Measurements from ENCODE around the gene GPX7.

Gene GPX7

DNA sequence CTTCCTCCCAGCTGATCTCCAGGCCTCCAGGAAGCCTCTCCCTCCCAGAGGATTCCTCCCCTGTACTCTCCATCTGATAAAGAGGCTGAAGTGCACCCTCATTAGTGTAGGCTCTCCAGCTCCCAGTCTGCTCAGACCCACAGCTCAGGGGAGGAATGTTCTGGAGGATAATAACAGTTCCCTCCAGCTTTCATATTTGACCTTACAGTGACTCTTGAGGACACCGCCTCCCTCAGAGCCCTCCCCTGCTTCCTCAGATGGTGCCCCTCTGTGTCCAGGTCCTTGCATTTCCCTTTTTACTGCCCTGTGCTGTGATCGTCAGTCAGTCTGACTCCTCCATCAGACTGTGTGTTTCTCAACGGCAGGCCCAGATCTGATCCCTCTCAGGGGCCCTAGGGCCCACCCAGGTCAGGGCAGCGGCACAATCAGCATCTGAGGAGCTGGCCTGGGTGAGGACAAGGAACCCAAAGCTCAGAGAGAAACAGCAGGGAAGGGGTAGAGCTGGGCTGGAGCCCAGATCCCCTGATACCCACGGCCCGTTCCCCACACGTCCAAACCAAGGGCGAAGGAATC, 29.7 kb downstream of the GPX7 start:
- DNase-seq, result no peak

- peak; percentile 68 for DNase-seq
Measured at GRCh38 chr1:52632732-52633290, 30.6 kb downstream of the GPX7 start, which contains the start of gene SHISAL2A. SHISAL2A (plus strand) TSS chr1:52633168; CDS start chr1:52633494, 326 bp downstream.

DNA sequence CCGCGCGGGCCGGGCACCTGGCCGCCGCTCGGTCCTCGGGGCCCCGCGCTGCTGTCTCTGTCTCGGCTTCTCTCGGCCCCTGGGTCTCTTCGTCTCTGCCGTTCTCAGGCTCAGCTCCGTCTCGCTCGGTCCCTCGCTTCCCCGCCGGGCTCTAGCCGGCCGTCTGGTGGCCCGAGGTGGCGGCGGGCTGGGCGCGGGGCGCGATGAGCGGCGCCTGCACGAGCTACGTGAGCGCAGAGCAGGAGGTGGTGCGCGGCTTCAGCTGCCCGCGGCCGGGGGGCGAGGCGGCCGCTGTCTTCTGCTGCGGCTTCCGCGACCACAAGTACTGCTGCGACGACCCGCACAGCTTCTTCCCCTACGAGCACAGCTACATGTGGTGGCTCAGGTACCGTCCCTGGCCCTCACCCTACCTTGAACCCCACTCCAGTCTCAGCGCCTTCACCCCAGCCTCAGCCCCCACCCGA, 31.2 kb downstream of the GPX7 start:
- peak; percentile 40 for DNase-seq

GRCh38 chr1:52634111-52634510, 31.9 kb downstream of the GPX7 start:
- DNase-seq, result no peak

GRCh38 chr1:52635321-52636089, 33.3 kb downstream of the GPX7 start:
- DNase-seq, result no peak

DNA sequence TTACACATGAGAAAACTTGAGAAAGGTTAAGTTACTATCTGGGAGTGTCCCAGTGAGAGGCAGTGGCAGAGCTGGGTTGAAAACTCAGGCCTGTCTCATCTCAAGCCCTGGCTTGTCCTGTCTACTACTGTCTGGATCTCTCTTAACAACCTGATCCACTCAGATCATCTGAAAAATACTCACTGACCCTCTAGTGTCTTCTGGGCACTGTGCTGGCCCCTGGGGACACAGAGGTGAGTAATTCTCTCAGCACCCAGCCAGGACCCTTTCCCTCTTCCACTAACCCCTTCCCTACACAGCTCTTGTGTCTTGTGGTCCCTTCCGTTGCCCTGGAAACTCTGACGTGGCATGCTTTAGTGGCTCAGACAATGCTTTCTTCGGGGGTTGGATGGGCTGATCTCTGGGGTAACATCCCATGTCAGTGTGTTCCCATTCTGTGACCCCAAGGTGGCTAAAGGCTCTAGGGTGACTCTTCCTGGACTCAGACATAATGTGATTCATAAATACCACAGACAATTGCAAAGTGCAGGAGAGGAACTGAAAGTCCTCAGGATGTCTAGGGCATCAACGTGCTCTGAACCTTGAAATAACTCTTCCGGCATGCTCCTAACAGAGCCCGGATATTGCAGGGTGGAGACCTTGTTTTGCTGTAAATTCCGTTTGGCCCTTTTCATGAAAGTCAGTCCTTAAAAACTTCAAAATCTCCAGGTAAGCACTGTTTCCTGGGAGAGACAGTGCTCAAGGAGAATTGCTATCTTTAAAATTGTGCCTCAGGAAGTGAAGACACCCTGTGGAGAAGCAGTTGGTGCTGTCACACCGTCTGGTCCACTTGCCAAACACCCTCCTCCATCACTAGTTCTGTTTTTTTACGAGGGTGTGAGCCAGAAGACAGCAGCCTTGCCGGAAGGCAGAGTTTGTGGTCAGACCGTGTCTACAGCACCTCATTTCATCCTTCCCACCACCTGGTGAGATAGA, 34.8 kb downstream of the GPX7 start:
- peak; percentile 90 for DNase-seq

DNA sequence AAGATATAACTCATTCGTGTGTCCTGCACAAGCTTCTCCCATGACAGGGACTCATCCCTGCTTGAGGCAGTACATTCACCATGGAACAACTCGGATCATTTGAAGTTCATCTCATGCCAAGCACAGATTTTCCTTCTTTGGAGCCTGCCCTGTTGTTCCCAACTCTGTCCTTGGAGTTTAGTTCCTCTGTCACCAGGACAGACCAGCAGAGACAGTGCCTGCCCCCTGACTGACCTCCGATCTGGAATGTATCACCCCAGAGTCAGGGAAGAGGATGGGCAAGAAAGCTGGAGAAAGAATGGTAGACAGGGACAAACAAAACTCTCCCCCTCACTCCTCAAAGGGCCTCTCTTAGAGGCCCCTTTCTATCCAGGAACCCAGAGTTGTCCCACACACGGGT, 35.8 kb downstream of the GPX7 start:
- no peak for DNase-seq

GRCh38 chr1:52640697-52641096, 38.5 kb downstream of the GPX7 start:
- no peak for DNase-seq

GRCh38 chr1:52641307-52641706, 39.1 kb downstream of the GPX7 start:
- peak; percentile 60 for DNase-seq

GRCh38 chr1:52645261-52645660, 43.1 kb downstream of the GPX7 start:
- no peak for DNase-seq

GRCh38 chr1:52651904-52652303, 49.7 kb downstream of the GPX7 start:
- DNase-seq, result no peak

DNA sequence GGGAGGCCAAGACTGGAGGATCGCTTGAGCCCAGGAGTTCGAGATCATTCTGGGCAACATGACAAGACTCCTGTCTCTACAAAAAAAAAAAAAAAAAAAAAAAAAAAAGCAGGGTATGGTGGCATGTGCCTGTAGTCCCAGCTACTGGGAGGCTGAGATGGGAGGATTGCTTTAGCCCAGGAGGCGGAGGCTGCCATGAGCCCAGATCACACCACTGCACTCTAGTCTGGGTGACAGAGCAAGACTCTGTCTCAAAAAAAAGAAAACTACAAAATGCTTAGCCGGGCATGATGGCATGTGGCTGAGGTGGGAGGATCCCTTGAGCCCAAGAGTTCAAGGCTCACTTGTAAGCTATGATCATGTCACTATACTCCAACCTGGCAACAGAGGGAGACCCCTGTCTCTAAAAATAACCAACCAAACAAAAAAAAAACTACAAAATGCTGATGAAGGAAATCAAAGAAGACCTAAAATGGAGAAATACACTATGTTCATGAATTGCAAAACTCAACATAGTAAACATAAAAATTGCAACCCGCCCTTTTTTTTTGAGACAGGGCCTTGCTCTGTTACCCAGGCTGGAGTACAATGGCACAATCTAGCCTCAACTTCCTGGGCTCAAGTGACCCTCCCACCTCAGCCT, 51.2 kb downstream of the GPX7 start:
- DNase-seq, result no peak

DNA sequence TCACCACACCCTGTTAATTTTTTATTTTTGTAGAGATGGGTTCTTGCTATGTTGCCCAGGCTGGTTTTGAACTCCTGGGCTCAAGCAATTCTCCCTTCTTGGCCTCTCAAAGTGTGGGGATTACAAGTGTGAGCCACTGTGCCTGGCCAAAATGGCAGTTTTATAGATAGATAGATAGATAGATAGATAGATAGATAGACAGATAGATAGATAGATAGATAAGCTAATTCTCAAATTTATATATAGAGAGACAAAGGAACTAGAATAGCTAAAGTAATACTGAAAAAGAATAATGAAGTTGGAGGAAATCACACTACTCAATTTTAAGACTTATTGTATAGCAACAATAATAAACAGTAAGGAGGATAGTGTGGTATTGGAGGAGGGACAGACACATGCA, 51.9 kb downstream of the GPX7 start:
- no peak for DNase-seq

DNA sequence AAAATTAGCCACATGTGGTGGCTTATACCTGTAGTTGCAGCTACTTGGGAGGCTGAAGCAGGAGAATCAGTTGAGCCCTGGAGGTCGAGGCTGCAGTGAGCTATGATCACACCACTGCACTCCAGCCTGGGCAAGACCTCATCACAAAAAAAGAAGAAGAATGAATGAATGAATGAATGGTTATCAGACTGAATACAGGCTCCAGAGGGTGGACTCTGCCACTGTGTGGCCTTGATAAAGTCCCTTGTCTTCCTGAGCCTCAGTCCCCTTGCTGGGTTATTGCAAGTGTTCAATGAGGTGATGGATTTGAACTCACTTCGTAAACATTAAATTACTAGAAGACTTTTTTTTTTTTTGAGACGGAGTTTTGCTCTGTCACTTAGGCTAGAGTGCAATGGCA, 55.5 kb downstream of the GPX7 start:
- no peak for DNase-seq
